ENCODE measurements around the gene INPP5F. TPM values are rescaled to one million over a fixed set of nuclear protein-coding genes. Genes with fewer than 3 reads are reported as not detected.

Gene INPP5F
- total and polyA plus RNA-seq, 12 donors = 4.0 to 13.3 (median 6.4) TPM

- WGBS, 2 donors = 95 to 98% methylated on average over 2 of the region's 2 CpGs
- Histone ChIP-seq H3K27me3 (no peaks in the 10 kb centered on the region), H3K27ac (no peak overlapping the region), H3K9me3 (no peaks in the 10 kb centered on the region), H3K36me3 (peaks cover 0 to 100% (median 65%) of the 10 kb centered on the region in 9 donors), H3K4me1 (no peaks in the 10 kb centered on the region), H3K4me3 (no peak overlapping the region)
- DNase-seq (no peak), ATAC-seq (no peak)
- intact Hi-C loops (cut with DNase I) = loop anchor here in 1 of 10 donors (10.0 kb wide), 1 partner anchor 228 kb away; no protein-coding TSS in a partner anchor
- TF ChIP-seq, protein P1, sequence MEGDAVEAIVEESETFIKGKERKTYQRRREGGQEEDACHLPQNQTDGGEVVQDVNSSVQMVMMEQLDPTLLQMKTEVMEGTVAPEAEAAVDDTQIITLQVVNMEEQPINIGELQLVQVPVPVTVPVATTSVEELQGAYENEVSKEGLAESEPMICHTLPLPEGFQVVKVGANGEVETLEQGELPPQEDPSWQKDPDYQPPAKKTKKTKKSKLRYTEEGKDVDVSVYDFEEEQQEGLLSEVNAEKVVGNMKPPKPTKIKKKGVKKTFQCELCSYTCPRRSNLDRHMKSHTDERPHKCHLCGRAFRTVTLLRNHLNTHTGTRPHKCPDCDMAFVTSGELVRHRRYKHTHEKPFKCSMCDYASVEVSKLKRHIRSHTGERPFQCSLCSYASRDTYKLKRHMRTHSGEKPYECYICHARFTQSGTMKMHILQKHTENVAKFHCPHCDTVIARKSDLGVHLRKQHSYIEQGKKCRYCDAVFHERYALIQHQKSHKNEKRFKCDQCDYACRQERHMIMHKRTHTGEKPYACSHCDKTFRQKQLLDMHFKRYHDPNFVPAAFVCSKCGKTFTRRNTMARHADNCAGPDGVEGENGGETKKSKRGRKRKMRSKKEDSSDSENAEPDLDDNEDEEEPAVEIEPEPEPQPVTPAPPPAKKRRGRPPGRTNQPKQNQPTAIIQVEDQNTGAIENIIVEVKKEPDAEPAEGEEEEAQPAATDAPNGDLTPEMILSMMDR (IDR thresholded peaks at IDR 0.05) = no peak
These were observed 107.1 kb downstream of the INPP5F start for GRCh38 chr10:119832951-119833350.

DNA sequence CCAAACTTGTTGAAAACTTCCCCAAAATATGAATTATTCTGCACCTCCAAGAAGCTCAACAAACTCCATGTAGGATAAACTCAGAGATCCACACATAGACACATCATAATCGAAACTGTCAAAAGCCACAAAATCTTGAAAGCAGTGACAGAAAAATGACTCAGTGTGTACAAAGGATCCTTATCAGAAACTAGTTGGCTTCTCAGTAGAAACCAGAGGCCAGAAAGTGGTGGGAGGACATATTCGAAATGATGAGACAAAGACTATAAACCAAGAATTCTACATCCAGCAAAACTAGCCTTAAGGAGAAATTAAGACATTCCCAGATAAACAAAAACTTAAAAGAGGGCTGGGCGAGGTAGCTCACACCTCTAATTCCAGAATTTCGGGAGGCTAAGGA lies 108.3 kb downstream of the INPP5F start:
- WGBS, 2 donors = 88 to 95% methylated on average over 4 of the region's 4 CpGs
- intact Hi-C loops (cut with DNase I) = loop anchor here in 1 of 10 donors (10.0 kb wide), 1 partner anchor 229 kb away; no protein-coding TSS in a partner anchor
- Histone ChIP-seq H3K4me1 (no peaks in the 10 kb centered on the region), H3K4me3 (no peak overlapping the region), H3K27me3 (no peaks in the 10 kb centered on the region), H3K36me3 (peaks cover 0 to 100% (median 71%) of the 10 kb centered on the region in 9 donors), H3K9me3 (no peaks in the 10 kb centered on the region), H3K27ac (no peak overlapping the region)
- DNase-seq (no peak), ATAC-seq (no peak)
- TF ChIP-seq, protein P1 (IDR thresholded peaks at IDR 0.05) = no peak

DNA sequence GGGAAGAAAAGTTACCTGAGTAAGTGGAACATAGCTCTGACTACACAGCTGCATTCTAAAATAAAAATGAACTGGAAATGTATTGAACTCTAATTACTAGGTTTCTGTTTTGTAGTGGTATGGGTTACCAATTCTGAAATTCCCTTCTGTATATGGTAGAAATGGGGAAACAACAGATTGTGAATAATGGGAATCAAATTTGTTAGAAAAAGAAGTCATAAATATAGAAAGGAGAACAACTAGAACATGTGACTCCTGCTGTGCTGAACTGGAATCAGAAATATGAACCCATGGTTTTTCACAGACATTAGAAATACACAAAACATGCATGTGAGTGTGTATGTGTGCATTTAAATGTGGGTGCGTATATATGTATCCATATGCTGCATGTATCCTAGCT lies 119.8 kb downstream of the INPP5F start:
- peaks cover 0 to 16% (median 0%) of the 10 kb centered on the region in 9 donors for H3K4me1 ChIP-seq
- ATAC-seq (no peak), DNase-seq (no peak)
- no peak overlapping the region for H3K27ac ChIP-seq
- WGBS, 2 donors = 93 to 100% methylated on average over 1 of the region's 1 CpG
- no peaks in the 10 kb centered on the region for H3K27me3 ChIP-seq
- peaks cover 0 to 100% (median 57%) of the 10 kb centered on the region in 9 donors for H3K36me3 ChIP-seq
- intact Hi-C loops (cut with DNase I) = loop anchor here in 2 of 10 donors (10.0 kb wide), 2 partner anchors 51 to 91 kb away; no protein-coding TSS in a partner anchor
- TF ChIP-seq, protein P1 (IDR thresholded peaks at IDR 0.05) = no peak
- H3K4me3 ChIP-seq = no peak overlapping the region
- no peaks in the 10 kb centered on the region for H3K9me3 ChIP-seq

- Histone ChIP-seq H3K27ac (peak overlapping the region in 1 of 10 donors; percentile 12), H3K36me3 (peaks cover 0 to 100% (median 42%) of the 10 kb centered on the region in 9 donors), H3K9me3 (no peaks in the 10 kb centered on the region), H3K4me1 (peaks cover 0 to 16% (median 0%) of the 10 kb centered on the region in 9 donors), H3K27me3 (no peaks in the 10 kb centered on the region), H3K4me3 (no peak overlapping the region)
- ATAC-seq (no peak), DNase-seq (no peak)
- intact Hi-C loops (cut with DNase I) = loop anchor here in 2 of 10 donors (10.0 kb wide), 2 partner anchors 54 to 94 kb away; no protein-coding TSS in a partner anchor
- 74 to 76% methylated on average over 6 of the region's 6 CpGs for WGBS, 2 donors
- TF ChIP-seq, protein P1 (IDR thresholded peaks at IDR 0.05) = no peak
These were observed 123.4 kb downstream of the INPP5F start for GRCh38 chr10:119849031-119849789.
